DND-41 (cell line): ENCODE data around the gene C1R.

ENCODE experiments used
- ATAC-seq: fragments of 200-7000 bp; cut with Tn5 transposase; 3 replicates; pipeline ENCODE4 v1.9.1; 2021; ENCODE audit warnings: low read depth; ENCODE audit not compliant: insufficient read depth
- DNase-seq: peaks from one replicate; pipeline ENCODE4 v3.0.0-alpha.2; 2020
- H2AFZ ChIP-seq: 2 replicates; pipeline ENCODE4 v1.6.0; 2012; ENCODE audit warnings: low read depth, low read length
- H3K27ac ChIP-seq: 2 replicates; pipeline ENCODE4 v1.5.1; 2012; ENCODE audit warnings: low read length, inconsistent platforms
- H3K27me3 ChIP-seq: fragments of 200-600 bp; sonication (generic); 2 replicates; pipeline ENCODE4 v1.6.0; 2012; ENCODE audit warnings: low read length, mild to moderate bottlenecking, inconsistent platforms; ENCODE audit not compliant: insufficient read depth, poor library complexity
- H3K36me3 ChIP-seq: 2 replicates; pipeline ENCODE4 v1.5.1; 2012; ENCODE audit warnings: low read length, inconsistent platforms; ENCODE audit not compliant: insufficient read depth
- H3K4me1 ChIP-seq: 2 replicates; pipeline ENCODE4 v1.5.1; 2012; ENCODE audit warnings: mild to moderate bottlenecking, low read length; ENCODE audit not compliant: insufficient read depth
- H3K4me2 ChIP-seq: 2 replicates; pipeline ENCODE4 v1.6.0; 2012; ENCODE audit warnings: mild to moderate bottlenecking, moderate library complexity, low read length, inconsistent platforms; ENCODE audit not compliant: insufficient read depth
- H3K4me3 ChIP-seq, 2 experiments: fragments of 200-600 bp in 1 of 2; shearing (Covaris generic) in 1 of 2; 2 replicates each; pipeline ENCODE4 v1.5.1; 2012 to 2016; ENCODE audit warnings: inconsistent platforms in 2 of 2, low read length in 2 of 2, mild to moderate bottlenecking in 2 of 2, low read depth in 1 of 2, moderate library complexity in 1 of 2
- H3K79me2 ChIP-seq: 2 replicates; pipeline ENCODE4 v1.6.0; 2012; ENCODE audit warnings: low read length, inconsistent platforms; ENCODE audit not compliant: insufficient read depth
- H3K9ac ChIP-seq: 2 replicates; pipeline ENCODE4 v1.6.0; 2012; ENCODE audit warnings: low read depth, mild to moderate bottlenecking, inconsistent platforms, low read length, moderate library complexity
- H3K9me3 ChIP-seq: 2 replicates; pipeline ENCODE4 v1.5.1; 2012; ENCODE audit warnings: low read length, moderate library complexity, mild to moderate bottlenecking, inconsistent platforms; ENCODE audit not compliant: insufficient read depth, severe bottlenecking
- H4K20me1 ChIP-seq: 2 replicates; pipeline ENCODE4 v1.6.0; 2012; ENCODE audit warnings: low read length; ENCODE audit not compliant: insufficient read depth
- EZH2 ChIP-seq: IDR thresholded peaks from 3 replicates; pipeline ENCODE4 v1.6.1; 2012; ENCODE audit warnings: borderline replicate concordance, low read depth, mild to moderate bottlenecking, moderate library complexity, low read length, inconsistent platforms; ENCODE audit not compliant: severe bottlenecking
- TF ChIP-seq, protein P1 (sequence below): IDR thresholded peaks from 2 replicates; pipeline ENCODE4 v1.5.1; 2012; ENCODE audit warnings: borderline replicate concordance, low read length, moderate library complexity, mild to moderate bottlenecking; ENCODE audit not compliant: poor library complexity, severe bottlenecking; ENCODE audit errors: extremely low read depth

The C1R gene

DNA sequence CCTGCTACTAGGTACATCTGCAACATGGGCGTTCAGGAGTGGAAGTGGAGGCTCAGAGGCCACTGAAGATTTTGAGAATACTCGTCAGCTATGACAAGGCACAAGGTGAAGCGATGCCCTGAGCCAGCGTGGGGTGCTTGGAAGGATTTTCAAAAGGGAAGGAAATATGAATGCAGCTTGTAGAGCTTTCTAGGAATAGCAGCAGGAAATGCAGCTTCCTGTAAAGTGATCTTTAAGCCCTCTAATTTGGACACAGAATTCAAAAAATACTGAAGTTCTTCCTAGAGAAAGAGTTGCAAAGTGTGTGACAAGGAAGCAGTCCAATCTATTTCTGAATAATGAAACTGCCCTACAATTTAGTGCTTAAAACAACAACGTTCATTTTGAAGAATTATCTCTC lies 44.9 kb downstream of the C1R start:
- Histone ChIP-seq H3K36me3 (no peaks in the 10 kb centered on the region), H4K20me1 (no peaks in the 10 kb centered on the region), H3K27ac (no peak overlapping the region), H3K9me3 (no peaks in the 10 kb centered on the region), H3K27me3 (no peaks in the 10 kb centered on the region), H2AFZ (0 out of 2 replicates have a peak overlapping the region, but pooled peaks have one; percentile 33), H3K79me2 (no peaks in the 10 kb centered on the region), H3K4me1 (peaks cover 8% of the 10 kb centered on the region), H3K9ac (peak overlapping the region; percentile 21; the same call in 1 of the 2 replicates), H3K4me3 (no peak overlapping the region), H3K4me2 (no peak overlapping the region)
- TF ChIP-seq EZH2, result no peak
- TF ChIP-seq, protein P1, sequence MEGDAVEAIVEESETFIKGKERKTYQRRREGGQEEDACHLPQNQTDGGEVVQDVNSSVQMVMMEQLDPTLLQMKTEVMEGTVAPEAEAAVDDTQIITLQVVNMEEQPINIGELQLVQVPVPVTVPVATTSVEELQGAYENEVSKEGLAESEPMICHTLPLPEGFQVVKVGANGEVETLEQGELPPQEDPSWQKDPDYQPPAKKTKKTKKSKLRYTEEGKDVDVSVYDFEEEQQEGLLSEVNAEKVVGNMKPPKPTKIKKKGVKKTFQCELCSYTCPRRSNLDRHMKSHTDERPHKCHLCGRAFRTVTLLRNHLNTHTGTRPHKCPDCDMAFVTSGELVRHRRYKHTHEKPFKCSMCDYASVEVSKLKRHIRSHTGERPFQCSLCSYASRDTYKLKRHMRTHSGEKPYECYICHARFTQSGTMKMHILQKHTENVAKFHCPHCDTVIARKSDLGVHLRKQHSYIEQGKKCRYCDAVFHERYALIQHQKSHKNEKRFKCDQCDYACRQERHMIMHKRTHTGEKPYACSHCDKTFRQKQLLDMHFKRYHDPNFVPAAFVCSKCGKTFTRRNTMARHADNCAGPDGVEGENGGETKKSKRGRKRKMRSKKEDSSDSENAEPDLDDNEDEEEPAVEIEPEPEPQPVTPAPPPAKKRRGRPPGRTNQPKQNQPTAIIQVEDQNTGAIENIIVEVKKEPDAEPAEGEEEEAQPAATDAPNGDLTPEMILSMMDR, result no peak
- no peak for DNase-seq
- no peak for ATAC-seq

DNA sequence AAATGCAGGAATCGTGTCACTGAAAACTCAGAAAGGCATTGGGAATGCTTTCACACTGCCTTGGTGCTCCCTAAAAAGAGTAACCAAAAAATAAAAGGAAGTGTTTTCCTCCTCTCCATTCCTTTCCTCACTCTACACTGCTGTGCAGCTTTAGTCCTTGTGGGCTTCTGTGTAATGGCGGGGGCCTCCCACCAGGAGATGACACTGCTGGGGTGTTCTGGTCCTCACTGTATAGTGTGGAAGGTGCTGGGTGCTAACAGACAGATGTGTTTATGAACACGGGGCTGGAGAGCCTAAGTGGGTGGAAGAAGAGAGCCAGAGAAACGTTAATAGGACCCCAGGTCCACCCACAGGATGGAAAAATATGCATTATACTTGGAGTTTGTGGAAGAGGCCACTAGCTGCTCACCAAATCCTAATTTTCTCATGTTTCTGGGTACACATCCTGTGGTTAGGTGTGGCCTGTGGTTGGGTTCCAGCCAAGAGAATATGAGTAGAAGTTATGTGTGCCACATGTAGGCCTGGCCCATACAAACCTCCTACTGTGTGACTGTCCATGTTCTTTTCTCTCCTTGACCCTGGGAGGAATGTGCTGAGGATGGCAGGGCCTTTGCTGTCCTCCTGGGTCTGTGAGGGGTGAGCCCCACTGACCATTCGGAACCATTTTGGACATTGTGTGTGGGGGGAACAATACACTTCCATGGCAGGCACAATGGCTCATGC lies 45.7 kb downstream of the C1R start:
- no peak overlapping the region for H3K4me3 ChIP-seq
- TF ChIP-seq, protein P1, result no peak
- no peak for TF ChIP-seq EZH2
- DNase-seq (no peak), ATAC-seq (no peak)
- no peak overlapping the region for H3K27ac ChIP-seq
- no peaks in the 10 kb centered on the region for H4K20me1 ChIP-seq
- no peaks in the 10 kb centered on the region for H3K79me2 ChIP-seq
- H2AFZ ChIP-seq, result no peak overlapping the region
- peaks cover 8% of the 10 kb centered on the region for H3K4me1 ChIP-seq
- H3K27me3 ChIP-seq, result peaks cover under 1% of the 10 kb centered on the region
- no peak overlapping the region for H3K4me2 ChIP-seq
- H3K9me3 ChIP-seq, result no peaks in the 10 kb centered on the region
- no peaks in the 10 kb centered on the region for H3K36me3 ChIP-seq
- H3K9ac ChIP-seq, result no peak overlapping the region

DNA sequence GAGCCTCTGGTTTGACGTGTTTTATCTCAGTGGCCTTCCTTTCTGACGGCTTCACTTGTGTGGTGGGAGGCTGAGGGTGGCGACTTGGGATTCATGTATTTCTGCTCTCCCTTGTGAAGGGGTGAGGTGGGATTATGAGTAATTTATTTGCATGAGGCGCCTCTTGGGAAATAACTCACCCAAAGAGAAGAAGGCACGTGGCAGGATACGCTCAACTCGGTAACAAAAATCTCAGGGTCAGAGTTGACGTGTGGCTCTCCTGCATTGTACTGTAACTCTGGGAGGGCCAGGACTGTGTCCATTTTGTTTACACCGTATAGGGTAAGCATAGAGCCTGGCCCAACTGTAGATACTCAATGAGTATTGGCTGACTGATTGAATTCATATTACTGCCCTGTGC lies 46.3 kb downstream of the C1R start:
- no peak overlapping the region for H3K9ac ChIP-seq
- peaks cover 8% of the 10 kb centered on the region for H3K4me1 ChIP-seq
- no peaks in the 10 kb centered on the region for H4K20me1 ChIP-seq
- no peak for TF ChIP-seq EZH2
- TF ChIP-seq, protein P1, result no peak
- no peak overlapping the region for H3K4me2 ChIP-seq
- ATAC-seq (no peak), DNase-seq (no peak)
- peaks cover 4% of the 10 kb centered on the region for H3K27me3 ChIP-seq
- no peak overlapping the region for H3K4me3 ChIP-seq
- no peaks in the 10 kb centered on the region for H3K36me3 ChIP-seq
- H3K79me2 ChIP-seq, result no peaks in the 10 kb centered on the region
- no peak overlapping the region for H2AFZ ChIP-seq
- no peaks in the 10 kb centered on the region for H3K9me3 ChIP-seq
- no peak overlapping the region for H3K27ac ChIP-seq

DNA sequence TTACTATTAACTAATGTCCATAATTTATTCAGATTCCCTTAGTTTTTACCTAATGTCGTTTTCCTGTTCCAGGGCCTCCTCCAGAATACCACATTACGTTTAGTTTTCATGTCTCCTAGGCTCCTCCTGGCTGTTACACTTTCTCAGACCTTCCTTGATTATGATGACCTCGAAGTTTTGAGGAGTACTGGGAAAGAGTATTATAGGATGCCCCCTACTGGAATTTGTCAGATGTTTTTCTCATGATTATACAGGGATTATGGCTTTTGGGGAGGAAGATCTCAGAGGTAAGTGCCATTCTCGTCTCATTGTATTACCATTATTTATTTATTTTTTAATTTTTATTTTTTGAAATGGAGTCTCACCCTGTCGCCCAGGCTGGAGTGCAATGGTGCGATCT lies 49.4 kb downstream of the C1R start:
- H3K27me3 ChIP-seq, result peaks cover 4% of the 10 kb centered on the region
- H3K4me1 ChIP-seq, result peaks cover 28% of the 10 kb centered on the region
- ATAC-seq (no peak), DNase-seq (no peak)
- H3K27ac ChIP-seq, result no peak overlapping the region
- H3K36me3 ChIP-seq, result no peaks in the 10 kb centered on the region
- TF ChIP-seq, protein P1, result peak; percentile 48
- TF ChIP-seq EZH2, result no peak
- H3K4me3 ChIP-seq, result no peak overlapping the region
- H3K9ac ChIP-seq, result no peak overlapping the region
- no peaks in the 10 kb centered on the region for H3K79me2 ChIP-seq
- H4K20me1 ChIP-seq, result no peaks in the 10 kb centered on the region
- no peak overlapping the region for H3K4me2 ChIP-seq
- H2AFZ ChIP-seq, result no peak overlapping the region
- no peaks in the 10 kb centered on the region for H3K9me3 ChIP-seq
